ENCODE data around the gene SPIRE2.

Gene SPIRE2

DNA sequence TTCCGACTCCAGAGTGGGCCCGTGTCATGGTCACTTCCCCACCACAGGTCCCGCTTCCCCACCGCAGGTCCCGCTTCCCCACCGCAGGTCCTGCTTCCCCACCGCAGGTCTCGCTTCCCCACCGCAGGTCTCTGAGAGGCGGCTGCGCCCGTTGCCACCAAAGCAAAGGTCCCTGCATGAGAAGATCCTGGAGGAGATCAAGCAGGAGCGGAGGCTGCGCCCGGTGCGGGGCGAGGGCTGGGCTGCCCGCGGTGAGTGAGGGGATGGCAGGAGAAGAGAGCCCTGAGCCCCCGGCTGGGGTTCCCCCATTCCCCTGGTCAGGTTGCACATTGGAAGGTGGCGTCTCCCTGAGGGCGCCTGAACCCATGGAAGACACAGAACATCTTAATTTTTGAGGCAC is 27.7 kb downstream of the SPIRE2 start:
- Histone ChIP-seq H2AFZ (ENCODE audit: insufficient read depth, low read length, poor library complexity) (no peak overlapping the region), H3K4me3 (ENCODE audit: low read depth, low read length) (no peak overlapping the region), H2AK5ac (ENCODE audit: low read length) (no peak overlapping the region), H3K18ac (ENCODE audit: low read length) (no peak overlapping the region), H3K27ac (ENCODE audit: low read depth, low read length) (no peak overlapping the region), H3K23ac (ENCODE audit: low read length) (no peak overlapping the region), H2BK120ac (ENCODE audit: insufficient read depth, low read length, poor library complexity) (no peak overlapping the region), H4K8ac (ENCODE audit: low read depth, low read length) (no peak overlapping the region), H3K4me1 (ENCODE audit: control insufficient read depth in 1 of 2, insufficient read depth in 2 of 2, low read length in 2 of 2) (no peaks in the 10 kb centered on the region), H2BK12ac (ENCODE audit: low read length) (no peak overlapping the region), H3K14ac (ENCODE audit: low read length) (no peak overlapping the region), H3K79me2 (ENCODE audit: control insufficient read depth, insufficient read depth, low read length, poor library complexity) (no peaks in the 10 kb centered on the region), H3K9ac (ENCODE audit: low read length) (no peak overlapping the region), H4K91ac (ENCODE audit: low read depth, low read length) (no peak overlapping the region), H2BK5ac (ENCODE audit: low read depth, low read length, poor library complexity) (no peak overlapping the region), H3K4me2 (ENCODE audit: low read length) (no peak overlapping the region), H3K27me3 (ENCODE audit: insufficient read depth, low read length) (no peaks in the 10 kb centered on the region), H4K12ac (ENCODE audit: low read depth, low read length) (no peak overlapping the region), H3K4ac (ENCODE audit: low read depth, low read length) (no peak overlapping the region), H3K79me1 (ENCODE audit: low read length) (no peaks in the 10 kb centered on the region), H3K9me3 (ENCODE audit: insufficient read depth, low read depth, low read length) (no peaks in the 10 kb centered on the region), H3K36me3 (ENCODE audit: control insufficient read depth in 1 of 2, insufficient read depth in 2 of 2, low read length in 2 of 2) (peaks cover 28 to 39% of the 10 kb centered on the region in 2 experiments)
- no peak for DNase-seq
- WGBS (ENCODE audit: extremely low coverage, insufficient coverage, insufficient read length): no CpG with 5 or more reads among the region's 22 CpGs

DNA sequence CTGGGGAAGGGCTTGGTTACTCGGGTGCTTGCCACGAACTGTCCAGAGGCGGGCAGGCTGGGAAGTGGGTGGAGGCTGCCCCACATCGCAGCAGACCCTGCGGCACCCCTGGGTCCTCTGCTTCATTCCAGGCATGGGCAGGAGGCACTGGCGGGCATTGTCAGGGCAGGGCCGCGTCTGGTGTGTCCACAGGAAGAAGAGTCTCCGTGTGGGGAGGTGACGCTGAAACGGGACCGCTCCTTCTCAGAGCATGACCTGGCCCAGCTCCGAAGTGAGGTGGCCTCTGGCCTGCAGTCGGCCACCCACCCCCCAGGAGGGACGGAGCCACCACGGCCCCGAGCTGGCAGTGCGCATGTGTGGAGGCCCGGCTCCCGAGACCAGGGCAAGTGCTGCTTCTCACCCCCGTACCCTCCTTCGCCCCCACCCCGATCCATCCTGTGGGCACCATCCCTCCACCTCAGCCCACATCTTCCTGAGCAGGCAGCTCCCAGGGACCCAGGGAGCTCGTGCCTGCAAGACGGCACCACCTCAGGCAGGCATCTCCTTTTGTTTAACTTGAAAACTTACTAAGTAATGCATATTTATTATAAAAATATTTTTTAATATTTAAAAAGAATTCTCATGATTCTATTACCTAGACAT is 30.8 kb downstream of the SPIRE2 start:
- DNase-seq: no peak
- H3K4me1 ChIP-seq (ENCODE audit: control insufficient read depth in 1 of 2, insufficient read depth in 2 of 2, low read length in 2 of 2): peaks cover 7 to 9% of the 10 kb centered on the region in 2 experiments
- H3K4me3 ChIP-seq (ENCODE audit: low read depth, low read length): no peak overlapping the region
- H3K9ac ChIP-seq (ENCODE audit: low read length): no peak overlapping the region
- H3K27ac ChIP-seq (ENCODE audit: low read depth, low read length): no peak overlapping the region
- no peak overlapping the region for H3K23ac ChIP-seq (ENCODE audit: low read length)
- H3K14ac ChIP-seq (ENCODE audit: low read length): no peak overlapping the region
- H3K18ac ChIP-seq (ENCODE audit: low read length): no peak overlapping the region
- no peak overlapping the region for H2BK120ac ChIP-seq (ENCODE audit: insufficient read depth, low read length, poor library complexity)
- no peak overlapping the region for H2BK5ac ChIP-seq (ENCODE audit: low read depth, low read length, poor library complexity)
- H2BK12ac ChIP-seq (ENCODE audit: low read length): no peak overlapping the region
- peaks cover 2% of the 10 kb centered on the region for H3K9me3 ChIP-seq (ENCODE audit: insufficient read depth, low read depth, low read length)
- no peak overlapping the region for H3K4ac ChIP-seq (ENCODE audit: low read depth, low read length)
- H3K4me2 ChIP-seq (ENCODE audit: low read length): no peak overlapping the region
- H2AFZ ChIP-seq (ENCODE audit: insufficient read depth, low read length, poor library complexity): no peak overlapping the region
- no peak overlapping the region for H4K91ac ChIP-seq (ENCODE audit: low read depth, low read length)
- H3K79me1 ChIP-seq (ENCODE audit: low read length): no peaks in the 10 kb centered on the region
- no peaks in the 10 kb centered on the region for H3K79me2 ChIP-seq (ENCODE audit: control insufficient read depth, insufficient read depth, low read length, poor library complexity)
- H4K12ac ChIP-seq (ENCODE audit: low read depth, low read length): no peak overlapping the region
- peaks cover 40 to 41% of the 10 kb centered on the region in 2 experiments for H3K36me3 ChIP-seq (ENCODE audit: control insufficient read depth in 1 of 2, insufficient read depth in 2 of 2, low read length in 2 of 2)
- H3K27me3 ChIP-seq (ENCODE audit: insufficient read depth, low read length): no peaks in the 10 kb centered on the region
- no CpG with 5 or more reads among the region's 25 CpGs for WGBS (ENCODE audit: extremely low coverage, insufficient coverage, insufficient read length)
- H4K8ac ChIP-seq (ENCODE audit: low read depth, low read length): no peak overlapping the region
- H2AK5ac ChIP-seq (ENCODE audit: low read length): no peak overlapping the region

- Histone ChIP-seq H4K12ac (ENCODE audit: low read depth, low read length) (no peak overlapping the region), H3K4me2 (ENCODE audit: low read length) (no peak overlapping the region), H3K14ac (ENCODE audit: low read length) (no peak overlapping the region), H3K79me2 (ENCODE audit: control insufficient read depth, insufficient read depth, low read length, poor library complexity) (no peaks in the 10 kb centered on the region), H3K4me3 (ENCODE audit: low read depth, low read length) (no peak overlapping the region), H3K4ac (ENCODE audit: low read depth, low read length) (no peak overlapping the region), H2BK12ac (ENCODE audit: low read length) (no peak overlapping the region), H3K4me1 (ENCODE audit: control insufficient read depth in 1 of 2, insufficient read depth in 2 of 2, low read length in 2 of 2) (peaks cover 11 to 13% of the 10 kb centered on the region in 2 experiments), H3K79me1 (ENCODE audit: low read length) (no peaks in the 10 kb centered on the region), H3K27me3 (ENCODE audit: insufficient read depth, low read length) (no peaks in the 10 kb centered on the region), H4K91ac (ENCODE audit: low read depth, low read length) (no peak overlapping the region), H3K9me3 (ENCODE audit: insufficient read depth, low read depth, low read length) (peaks cover 2% of the 10 kb centered on the region), H2AFZ (ENCODE audit: insufficient read depth, low read length, poor library complexity) (no peak overlapping the region), H3K18ac (ENCODE audit: low read length) (no peak overlapping the region), H3K9ac (ENCODE audit: low read length) (no peak overlapping the region), H3K27ac (ENCODE audit: low read depth, low read length) (no peak overlapping the region), H3K23ac (ENCODE audit: low read length) (no peak overlapping the region), H2AK5ac (ENCODE audit: low read length) (no peak overlapping the region), H3K36me3 (ENCODE audit: control insufficient read depth in 1 of 2, insufficient read depth in 2 of 2, low read length in 2 of 2) (peaks cover 35 to 36% of the 10 kb centered on the region in 2 experiments), H4K8ac (ENCODE audit: low read depth, low read length) (no peak overlapping the region), H2BK5ac (ENCODE audit: low read depth, low read length, poor library complexity) (no peak overlapping the region), H2BK120ac (ENCODE audit: insufficient read depth, low read length, poor library complexity) (no peak overlapping the region)
- DNase-seq: no peak
- WGBS (ENCODE audit: extremely low coverage, insufficient coverage, insufficient read length): no CpG with 5 or more reads among the region's 16 CpGs
Measured at GRCh38 chr16:89859615-89860007, 31.3 kb downstream of the SPIRE2 start.

DNA sequence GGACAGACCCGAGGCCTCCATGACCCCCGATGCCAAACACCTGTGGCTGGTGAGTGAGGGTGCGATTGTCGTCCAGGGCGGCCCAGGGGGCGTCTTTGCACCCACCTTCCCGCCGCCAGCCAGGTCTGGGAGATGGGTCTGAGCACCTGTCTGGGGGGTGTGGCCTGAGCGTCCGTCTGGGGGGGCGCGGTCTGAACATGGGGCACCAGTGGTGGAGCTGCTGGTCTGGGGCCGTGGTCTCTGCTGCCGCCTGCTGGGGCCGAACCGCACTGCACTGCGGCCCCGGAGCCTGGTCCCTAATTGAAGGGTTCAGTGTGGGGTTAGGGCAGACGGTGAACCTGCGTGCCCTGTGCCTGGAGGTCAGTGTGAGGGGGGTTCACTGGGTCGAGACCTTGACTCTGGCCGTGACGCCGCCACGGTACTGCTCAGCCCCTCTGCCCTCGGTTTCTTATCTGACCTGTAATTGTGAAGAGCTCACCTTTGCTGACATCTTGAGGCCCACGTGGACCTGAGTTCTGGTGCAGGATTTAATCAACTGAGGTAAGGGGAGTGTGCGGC is 32.6 kb downstream of the SPIRE2 start:
- H4K91ac ChIP-seq (ENCODE audit: low read depth, low read length): no peak overlapping the region
- no peak overlapping the region for H4K12ac ChIP-seq (ENCODE audit: low read depth, low read length)
- H3K4me1 ChIP-seq (ENCODE audit: control insufficient read depth in 1 of 2, insufficient read depth in 2 of 2, low read length in 2 of 2): peaks cover 11 to 13% of the 10 kb centered on the region in 2 experiments
- H3K4ac ChIP-seq (ENCODE audit: low read depth, low read length): no peak overlapping the region
- H3K27ac ChIP-seq (ENCODE audit: low read depth, low read length): no peak overlapping the region
- H3K36me3 ChIP-seq (ENCODE audit: control insufficient read depth in 1 of 2, insufficient read depth in 2 of 2, low read length in 2 of 2): peaks cover 27 to 32% of the 10 kb centered on the region in 2 experiments
- WGBS (ENCODE audit: extremely low coverage, insufficient coverage, insufficient read length): no CpG with 5 or more reads among the region's 28 CpGs
- no peak overlapping the region for H4K8ac ChIP-seq (ENCODE audit: low read depth, low read length)
- H3K79me2 ChIP-seq (ENCODE audit: control insufficient read depth, insufficient read depth, low read length, poor library complexity): no peaks in the 10 kb centered on the region
- no peaks in the 10 kb centered on the region for H3K79me1 ChIP-seq (ENCODE audit: low read length)
- H2BK120ac ChIP-seq (ENCODE audit: insufficient read depth, low read length, poor library complexity): no peak overlapping the region
- peaks cover 2% of the 10 kb centered on the region for H3K9me3 ChIP-seq (ENCODE audit: insufficient read depth, low read depth, low read length)
- no peak overlapping the region for H3K23ac ChIP-seq (ENCODE audit: low read length)
- no peak overlapping the region for H2AFZ ChIP-seq (ENCODE audit: insufficient read depth, low read length, poor library complexity)
- H3K14ac ChIP-seq (ENCODE audit: low read length): no peak overlapping the region
- H3K27me3 ChIP-seq (ENCODE audit: insufficient read depth, low read length): no peaks in the 10 kb centered on the region
- no peak overlapping the region for H3K18ac ChIP-seq (ENCODE audit: low read length)
- no peak overlapping the region for H3K4me3 ChIP-seq (ENCODE audit: low read depth, low read length)
- H2BK12ac ChIP-seq (ENCODE audit: low read length): no peak overlapping the region
- no peak overlapping the region for H2AK5ac ChIP-seq (ENCODE audit: low read length)
- DNase-seq: peak; percentile 39 to 55
- no peak overlapping the region for H3K4me2 ChIP-seq (ENCODE audit: low read length)
- H2BK5ac ChIP-seq (ENCODE audit: low read depth, low read length, poor library complexity): no peak overlapping the region
- no peak overlapping the region for H3K9ac ChIP-seq (ENCODE audit: low read length)
